Smooth muscle cell (in vitro differentiated cells): Measurements from ENCODE around the gene XPR1. TPM values are rescaled to one million over a fixed set of nuclear protein-coding genes. Genes with fewer than 3 reads are reported as not detected.

Experiments
- DNase-seq: peaks from one replicate; lab custom pipeline; 2025; ENCODE audit not compliant: unreplicated experiment; lab: John Stamatoyannopoulos, UW
- H2AFZ ChIP-seq: fragments of 200-600 bp; sonication (generic); 2 replicates; pipeline ENCODE4 v1.6.0; 2016; ENCODE audit warnings: antibody characterized with exemption, low read depth, mild to moderate bottlenecking
- H3F3A ChIP-seq: fragments of 200-600 bp; sonication (generic); 2 replicates; pipeline ENCODE4 v1.6.0; 2017; ENCODE audit warnings: antibody characterized with exemption, low read depth
- H3K27ac ChIP-seq: fragments of 200-600 bp; sonication (generic); 2 replicates; pipeline ENCODE4 v1.5.1; 2016; ENCODE audit warnings: low read depth, mild to moderate bottlenecking
- H3K27me3 ChIP-seq: fragments of 200-600 bp; sonication (generic); 2 replicates; pipeline ENCODE4 v1.6.1; 2016; ENCODE audit warnings: low read depth, mild to moderate bottlenecking
- H3K36me3 ChIP-seq: fragments of 200-600 bp; sonication (generic); 2 replicates; pipeline ENCODE4 v1.5.1; 2016; ENCODE audit warnings: low read depth
- H3K4me1 ChIP-seq: fragments of 200-600 bp; sonication (generic); 2 replicates; pipeline ENCODE4 v1.5.1; 2016; ENCODE audit warnings: low read depth
- H3K4me2 ChIP-seq: fragments of 200-600 bp; sonication (generic); 2 replicates; pipeline ENCODE4 v1.6.0; 2016; ENCODE audit warnings: mild to moderate bottlenecking
- H3K4me3 ChIP-seq: fragments of 200-600 bp; sonication (generic); 2 replicates; pipeline ENCODE4 v1.5.1; 2016; ENCODE audit warnings: mild to moderate bottlenecking
- H3K79me2 ChIP-seq: fragments of 200-600 bp; sonication (generic); 2 replicates; pipeline ENCODE4 v1.6.0; 2016; ENCODE audit warnings: low read depth, mild to moderate bottlenecking
- H3K9ac ChIP-seq: fragments of 200-600 bp; sonication (generic); 2 replicates; pipeline ENCODE4 v1.6.0; 2016; ENCODE audit warnings: low read depth
- H3K9me3 ChIP-seq: fragments of 200-600 bp; sonication (generic); replicated peaks from 2 replicates; pipeline ENCODE4 v1.5.1; 2016; ENCODE audit warnings: low read depth
- H4K20me1 ChIP-seq: fragments of 200-600 bp; sonication (generic); 2 replicates; pipeline ENCODE4 v1.6.0; 2016; ENCODE audit warnings: low read depth
- CTCF ChIP-seq: fragments of 200-600 bp; sonication (generic); IDR thresholded peaks from 2 replicates; pipeline ENCODE4 v1.5.1; 2017; ENCODE audit warnings: borderline replicate concordance, mild to moderate bottlenecking, antibody characterized with exemption; ENCODE audit not compliant: insufficient read depth, poor library complexity, severe bottlenecking
- WGBS: methylation state at CpG from one replicate; pipeline ENCODE4 v1.1.7; 2016; ENCODE audit warnings: low lambda C conversion rate; 5-methylcytosine and 5-hydroxymethylcytosine counted together
- polyA plus RNA-seq: library from polyadenylated mRNA; unstranded; fragments of >200 nt; fragmentation: Nextera tagmentation; extraction: Ambion mirVana; gene quantifications from 2 replicates; pipeline ENCODE4 v1.2.1, GENCODE V29; 2016
- total RNA-seq: library from RNA; depleted of rRNA; stranded (reverse); fragments of >200 nt; gene quantifications from 2 replicates; pipeline ENCODE4 v1.2.3, GENCODE V29; 2014

Gene XPR1
- total and polyA plus RNA-seq, 2 experiments from 2014 or later: 9.5 to 27.6 TPM

- H3K4me1 ChIP-seq: no peaks in the 10 kb centered on the region
- no peak for TF ChIP-seq CTCF
- 94% methylated on average over 7 of the region's 7 CpGs for WGBS
Observed at GRCh38 chr1:180887841-180888240, 256.0 kb downstream of the XPR1 start.

GRCh38 chr1:180888870-180889269 lies 257.0 kb downstream of the XPR1 start:
- H3K27me3 ChIP-seq: no peaks in the 10 kb centered on the region
- H3K4me2 ChIP-seq: no peak overlapping the region
- H3K79me2 ChIP-seq: no peaks in the 10 kb centered on the region
- TF ChIP-seq CTCF: no peak
- H3K4me3 ChIP-seq: no peak overlapping the region
- no peak overlapping the region for H2AFZ ChIP-seq
- H3F3A ChIP-seq: no peaks in the 10 kb centered on the region
- no peak overlapping the region for H3K27ac ChIP-seq
- H4K20me1 ChIP-seq: no peaks in the 10 kb centered on the region
- no peaks in the 10 kb centered on the region for H3K4me1 ChIP-seq
- 100% methylated on average over 1 of the region's 1 CpG for WGBS
- H3K36me3 ChIP-seq: no peaks in the 10 kb centered on the region
- DNase-seq: no peak
- H3K9ac ChIP-seq: no peak overlapping the region
- no peaks in the 10 kb centered on the region for H3K9me3 ChIP-seq

More at GRCh38 chr1:180887841-180888240, 256.0 kb downstream of the XPR1 start:
- Histone ChIP-seq H3K9ac (no peak overlapping the region), H3K27me3 (no peaks in the 10 kb centered on the region), H3F3A (no peaks in the 10 kb centered on the region), H2AFZ (no peak overlapping the region), H4K20me1 (no peaks in the 10 kb centered on the region), H3K36me3 (no peaks in the 10 kb centered on the region), H3K9me3 (no peaks in the 10 kb centered on the region), H3K4me3 (no peak overlapping the region), H3K79me2 (no peaks in the 10 kb centered on the region), H3K27ac (no peak overlapping the region), H3K4me2 (no peak overlapping the region)
- no peak for DNase-seq

GRCh38 chr1:180889325-180889724 lies 257.5 kb downstream of the XPR1 start:
- Histone ChIP-seq H2AFZ (no peak overlapping the region), H3K79me2 (no peaks in the 10 kb centered on the region), H4K20me1 (no peaks in the 10 kb centered on the region), H3K9ac (no peak overlapping the region), H3K36me3 (no peaks in the 10 kb centered on the region), H3K4me2 (no peak overlapping the region), H3K4me1 (no peaks in the 10 kb centered on the region), H3K4me3 (no peak overlapping the region), H3K27me3 (no peaks in the 10 kb centered on the region), H3F3A (no peaks in the 10 kb centered on the region), H3K9me3 (no peaks in the 10 kb centered on the region), H3K27ac (no peak overlapping the region)
- 63% methylated on average over 2 of the region's 2 CpGs for WGBS
- TF ChIP-seq CTCF: no peak
- no peak for DNase-seq

GRCh38 chr1:180892272-180892671 lies 260.4 kb downstream of the XPR1 start:
- Histone ChIP-seq H3K79me2 (no peaks in the 10 kb centered on the region), H3K4me1 (no peaks in the 10 kb centered on the region), H3F3A (no peaks in the 10 kb centered on the region), H4K20me1 (no peaks in the 10 kb centered on the region), H3K4me3 (no peak overlapping the region), H3K9me3 (no peaks in the 10 kb centered on the region), H3K27me3 (no peaks in the 10 kb centered on the region), H3K27ac (no peak overlapping the region), H3K36me3 (no peaks in the 10 kb centered on the region), H2AFZ (no peak overlapping the region), H3K9ac (no peak overlapping the region), H3K4me2 (no peak overlapping the region)
- no peak for TF ChIP-seq CTCF
- WGBS: 92% methylated on average over 5 of the region's 5 CpGs
- no peak for DNase-seq
